GM18907 (cell line): Measurements from ENCODE around the gene ETF1.
"Not testable (repeated sequence)": the region's sequence is repeated elsewhere in the genome, so short reads cannot be mapped to it uniquely, and the experiment has no call there.

Experiments
- ATAC-seq: cut with Tn5 transposase; IDR thresholded peaks from one replicate; pipeline ENCODE4 v1.9.1; 2021; ENCODE audit warnings: mild to moderate bottlenecking, moderate library complexity; ENCODE audit not compliant: unreplicated experiment

Gene ETF1

GRCh38 chr5:138491669-138492559 is 51.1 kb downstream of the ETF1 start:
- ATAC-seq = peak; percentile 97

- ATAC-seq = no peak
These were observed 51.8 kb downstream of the ETF1 start for GRCh38 chr5:138491284-138491648.

- ATAC-seq = no peak
These were observed 52.3 kb downstream of the ETF1 start for GRCh38 chr5:138490648-138491283.

GRCh38 chr5:138489683-138490061 is 53.4 kb downstream of the ETF1 start:
- no peak for ATAC-seq

GRCh38 chr5:138488481-138488945 is 54.5 kb downstream of the ETF1 start:
- ATAC-seq = no peak

- no peak for ATAC-seq
These were observed 60.4 kb downstream of the ETF1 start for GRCh38 chr5:138482638-138483037.

- no peak for ATAC-seq
These were observed 66.1 kb downstream of the ETF1 start for GRCh38 chr5:138476918-138477317.

- ATAC-seq = not testable (repeated sequence)
These were observed 69.9 kb downstream of the ETF1 start for GRCh38 chr5:138473151-138473550.

- ATAC-seq = no peak
These were observed 70.7 kb downstream of the ETF1 start for GRCh38 chr5:138472353-138472752.

GRCh38 chr5:138471052-138471361 is 72.0 kb downstream of the ETF1 start:
- no peak for ATAC-seq

- no peak for ATAC-seq
These were observed 72.5 kb downstream of the ETF1 start for GRCh38 chr5:138470322-138471051.

- ATAC-seq = no peak
These were observed 73.3 kb downstream of the ETF1 start for GRCh38 chr5:138469540-138470321.

- no peak for ATAC-seq
These were observed 74.0 kb downstream of the ETF1 start for GRCh38 chr5:138468966-138469539.

GRCh38 chr5:138468133-138468965 is 74.7 kb downstream of the ETF1 start:
- ATAC-seq = no peak

- no peak for ATAC-seq
These were observed 75.3 kb downstream of the ETF1 start for GRCh38 chr5:138467711-138468132.

GRCh38 chr5:138466900-138467710 is 75.9 kb downstream of the ETF1 start:
- ATAC-seq = no peak

- no peak for ATAC-seq
These were observed 76.7 kb downstream of the ETF1 start for GRCh38 chr5:138466125-138466899.
